ENCODE results near the gene TIPIN. TPM values are rescaled to one million over a fixed set of nuclear protein-coding genes. Genes with fewer than 3 reads are reported as not detected.

The TIPIN gene
- total RNA-seq, 1 donor from 2014 or later, result 5.0 TPM

GRCh38 chr15:66302489-66303278 is 53.8 kb downstream of the TIPIN start:
- DNase-seq (ENCODE audit: low read depth in 2 of 2), result no peak

DNA sequence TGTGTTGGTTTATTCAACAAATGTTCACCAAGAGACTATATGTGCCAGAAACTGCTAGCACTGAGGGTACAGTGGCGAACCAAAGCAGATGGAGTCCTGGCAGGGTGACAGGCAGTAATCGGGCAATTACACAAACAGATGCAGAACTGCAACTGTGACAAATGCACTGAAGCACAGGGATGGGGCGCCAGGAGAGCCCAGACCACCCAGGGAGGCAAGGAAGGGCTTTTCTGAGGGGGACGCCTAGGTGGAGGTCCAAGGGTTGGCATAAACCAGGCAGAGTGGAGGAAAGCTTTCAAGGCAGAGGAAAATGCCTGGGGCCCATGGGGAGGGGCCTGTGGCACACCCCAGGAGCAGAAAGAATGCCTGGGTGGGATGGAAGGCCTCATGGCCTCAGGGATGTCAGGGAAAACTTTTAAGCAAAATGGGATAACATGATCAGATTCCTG is 57.7 kb downstream of the TIPIN start:
- no peak for DNase-seq (ENCODE audit: low read depth in 2 of 2)

DNA sequence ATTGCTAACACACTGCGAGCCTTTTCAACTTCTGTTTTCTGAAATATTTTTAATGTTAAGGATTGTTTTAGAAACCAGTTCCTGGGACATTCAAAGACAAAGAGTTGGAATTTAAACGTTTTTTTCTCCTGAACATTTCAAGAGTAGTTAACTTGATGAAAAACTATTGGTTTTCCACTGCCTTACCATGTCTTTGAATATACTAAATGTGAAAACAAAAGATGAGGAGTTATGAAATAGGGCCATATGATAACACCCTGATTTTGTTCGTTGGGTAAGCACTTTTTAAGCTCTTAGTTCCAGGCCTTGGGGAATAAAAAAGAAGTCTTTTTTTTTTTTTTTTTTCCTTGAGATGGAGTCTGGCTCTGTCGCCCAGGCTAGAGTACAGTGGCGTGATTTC is 60.3 kb downstream of the TIPIN start:
- DNase-seq (ENCODE audit: low read depth in 2 of 2), result no peak

- DNase-seq (ENCODE audit: low read depth in 2 of 2), result peak in 1 of 2 donors; percentile 52
Observed at GRCh38 chr15:66294932-66295235, 61.6 kb downstream of the TIPIN start.

GRCh38 chr15:66294157-66294931 is 62.1 kb downstream of the TIPIN start:
- DNase-seq (ENCODE audit: low read depth in 2 of 2), result peak; percentile 50 to 57

GRCh38 chr15:66293419-66294156 is 62.9 kb downstream of the TIPIN start, which contains the start of gene DIS3L:
Gene DIS3L (plus strand): TSS chr15:66293568. CDS start chr15:66293597, 29 bp downstream.
- DNase-seq (ENCODE audit: low read depth in 2 of 2), result peak; percentile 57 to 61

- DNase-seq (ENCODE audit: low read depth in 2 of 2), result no peak
Observed at GRCh38 chr15:66292571-66293418, 63.7 kb downstream of the TIPIN start.

GRCh38 chr15:66291816-66292570 is 64.5 kb downstream of the TIPIN start:
- DNase-seq (ENCODE audit: low read depth in 2 of 2), result no peak

DNA sequence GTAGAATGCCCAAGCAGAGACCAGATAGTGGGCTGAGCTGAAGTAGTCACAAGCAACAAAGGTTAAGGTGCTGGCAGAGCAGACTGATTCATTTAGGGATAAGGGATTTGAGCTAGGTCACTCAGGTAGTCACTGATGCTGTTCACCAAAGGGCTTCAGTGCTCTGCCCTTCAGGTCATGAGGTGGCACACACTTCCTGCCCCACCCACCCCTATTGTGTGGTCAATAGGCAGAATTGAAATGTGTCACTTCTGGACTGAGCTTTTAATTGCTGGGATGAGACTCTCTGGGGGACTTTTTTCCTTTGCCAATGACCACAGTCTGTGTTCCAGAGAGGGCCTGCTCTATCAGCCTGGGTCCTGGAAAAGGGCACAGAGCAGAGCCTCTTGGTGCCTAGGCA is 66.0 kb downstream of the TIPIN start:
- DNase-seq (ENCODE audit: low read depth in 2 of 2), result no peak

DNA sequence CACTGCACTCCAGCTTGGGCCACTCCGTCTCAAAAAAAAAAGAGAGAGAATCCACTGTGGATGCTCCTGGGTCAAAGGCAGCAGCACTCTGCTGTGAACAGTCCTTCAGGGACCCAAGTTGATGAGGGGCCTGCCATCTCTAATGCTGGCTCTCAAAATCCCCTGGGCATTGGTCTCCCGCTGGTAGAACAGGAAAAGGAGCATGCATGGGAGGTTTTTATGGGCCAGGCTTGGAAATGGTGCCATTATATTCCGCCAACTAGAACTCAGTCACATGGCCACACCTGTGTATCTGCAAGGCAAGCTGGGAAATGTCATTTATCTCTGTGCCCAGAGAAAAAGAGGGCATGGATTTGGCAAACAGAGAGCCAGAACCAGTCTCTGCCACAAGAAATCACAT is 66.5 kb downstream of the TIPIN start:
- DNase-seq (ENCODE audit: low read depth in 2 of 2), result no peak

DNA sequence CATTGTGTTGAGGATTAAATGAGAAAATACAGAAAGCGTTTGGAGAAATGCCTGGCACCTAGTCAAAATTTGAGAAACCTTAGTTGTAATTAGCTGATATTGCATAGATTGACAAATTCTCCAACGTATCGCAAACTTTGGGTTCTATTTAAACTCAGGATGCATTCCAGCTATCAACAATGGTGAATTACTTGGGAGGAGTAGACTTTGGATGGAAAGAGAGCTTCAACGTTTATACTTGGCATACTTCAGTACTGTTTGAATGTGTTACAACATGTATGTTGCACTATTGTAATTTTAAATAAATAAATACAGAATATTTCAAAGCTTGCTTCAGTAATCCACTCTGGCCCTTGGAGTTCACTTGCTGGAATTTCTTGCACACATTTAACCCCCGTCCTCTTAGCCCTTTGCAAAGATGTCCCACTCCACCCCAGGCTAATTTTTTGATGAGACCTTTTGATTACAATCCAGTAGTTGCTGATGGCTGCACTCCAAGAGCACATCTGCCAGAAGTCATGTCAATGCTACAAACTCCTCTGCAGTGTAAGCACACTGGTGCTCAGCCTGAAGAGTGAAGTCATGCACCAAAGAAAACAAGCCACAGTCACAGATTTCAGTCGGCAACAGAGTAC is 67.8 kb downstream of the TIPIN start:
- DNase-seq (ENCODE audit: low read depth in 2 of 2), result no peak

DNA sequence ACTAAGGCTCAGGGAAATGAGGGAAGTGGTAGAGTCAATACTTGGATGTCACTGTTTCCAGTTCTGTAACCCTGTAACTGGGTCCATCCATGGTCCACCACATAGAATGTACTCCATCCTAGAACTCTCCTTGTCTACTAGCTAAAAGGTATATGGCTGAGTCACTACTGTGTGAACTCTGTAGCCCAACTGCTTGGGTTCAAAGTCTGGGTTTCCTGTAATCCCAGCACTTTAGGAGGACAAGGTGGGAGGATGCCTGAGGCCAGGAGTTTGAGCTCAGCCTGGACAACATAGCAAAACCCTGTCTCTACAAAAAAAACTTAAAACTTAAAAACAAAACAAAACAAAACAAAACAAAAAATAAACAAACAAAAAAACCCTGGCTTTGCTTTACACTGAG is 68.4 kb downstream of the TIPIN start:
- no peak for DNase-seq (ENCODE audit: low read depth in 2 of 2)

- peak; percentile 21 to 34 for DNase-seq (ENCODE audit: low read depth in 2 of 2)
Observed at GRCh38 chr15:66287461-66288057, 68.9 kb downstream of the TIPIN start.

Other genes with a start within 250 kb of the TIPIN start
- gene MEGF11, start 102.9 kb downstream of the TIPIN start, total RNA-seq, result under 0.01 TPM in 1 of 2 replicates, not detected in the other
- gene DIS3L, start 63.1 kb downstream of the TIPIN start, total RNA-seq, result 16.1 and 17.9 TPM in 2 replicates
- gene MAP2K1, start 30.2 kb upstream of the TIPIN start, total RNA-seq, result 25.1 and 33.5 TPM in 2 replicates
- gene SNAPC5, start 141.1 kb upstream of the TIPIN start, total RNA-seq, result 17.7 and 21.0 TPM in 2 replicates
- 1,265 and 1,350 TPM in 2 replicates for gene RPL4, start 148.2 kb upstream of the TIPIN start, total RNA-seq
- gene ZWILCH, start 148.6 kb upstream of the TIPIN start, total RNA-seq, result 8.3 and 14.2 TPM in 2 replicates
- gene LCTL, start 209.3 kb upstream of the TIPIN start, total RNA-seq, result under 0.01 TPM in 1 of 2 replicates, not detected in the other

Data from lung microvascular endothelial cell (primary cell).